HepG2 (cell line): Measurements from ENCODE around the gene RRAD. TPM values are rescaled to one million over a fixed set of nuclear protein-coding genes. Genes with fewer than 3 reads are reported as not detected.

Experiments used
- ATF5 ChIP-seq: sonication (generic); formaldehyde crosslinking; IDR thresholded peaks from 2 replicates; pipeline ENCODE4 v1.4.0; 2020; ENCODE audit warnings: mild to moderate bottlenecking, low read depth, missing genetic modification reagents
- CBX1 ChIP-seq: IDR thresholded peaks from one replicate; pipeline ENCODE4 v1.6.1; 2016; ENCODE audit warnings: antibody characterized with exemption, low read depth
- CENPX ChIP-seq: sonication (generic); formaldehyde crosslinking; IDR thresholded peaks from 2 replicates; pipeline ENCODE4 v1.9.0; 2021; ENCODE audit warnings: mild to moderate bottlenecking, missing genetic modification reagents, moderate library complexity
- E2F2 ChIP-seq: sonication (generic); formaldehyde crosslinking; IDR thresholded peaks from 2 replicates; pipeline ENCODE4 v1.4.0; 2020; ENCODE audit warnings: missing genetic modification reagents, borderline replicate concordance
- GABPB1 ChIP-seq: IDR thresholded peaks from 2 replicates; pipeline ENCODE4 v1.6.1; 2016; ENCODE audit warnings: mild to moderate bottlenecking, missing genetic modification reagents, moderate library complexity, missing compliant biosample characterization
- GLI4 ChIP-seq: sonication (generic); formaldehyde crosslinking; IDR thresholded peaks from 2 replicates; pipeline ENCODE4 v1.5.1; 2020; ENCODE audit warnings: missing genetic modification reagents, mild to moderate bottlenecking, moderate library complexity, borderline replicate concordance
- HNRNPH1 ChIP-seq: fragments of 200-400 bp; formaldehyde crosslinking; optimal IDR thresholded peaks from 2 replicates; pipeline ENCODE3; 2017; ENCODE audit warnings: mild to moderate bottlenecking, low read depth, low read length
- ISX ChIP-seq: sonication (generic); formaldehyde crosslinking; conservative IDR thresholded peaks from 2 replicates; pipeline ENCODE4 v1.5.0; 2020; ENCODE audit warnings: missing genetic modification reagents
- MIXL1 ChIP-seq: IDR thresholded peaks from 2 replicates; pipeline ENCODE4 v1.6.1; 2016
- MLX ChIP-seq: IDR thresholded peaks from 2 replicates; pipeline ENCODE4 v1.6.1; 2016
- SAP130 ChIP-seq: IDR thresholded peaks from 2 replicates; pipeline ENCODE4 v1.6.1; 2016; ENCODE audit warnings: low read depth
- TGIF2 ChIP-seq: IDR thresholded peaks from 2 replicates; pipeline ENCODE4 v1.6.1; 2016; ENCODE audit warnings: control low read depth, missing compliant biosample characterization
- THAP9 ChIP-seq: sonication (generic); formaldehyde crosslinking; IDR thresholded peaks from 2 replicates; pipeline ENCODE4; 2020; ENCODE audit warnings: missing genetic modification reagents, mild to moderate bottlenecking, borderline replicate concordance
- ZNF318 ChIP-seq: sonication (generic); formaldehyde crosslinking; IDR thresholded peaks from 2 replicates; pipeline ENCODE4 v1.4.0; 2020; ENCODE audit warnings: mild to moderate bottlenecking, missing genetic modification reagents
- polyA plus RNA-seq, 8 experiments: library from polyadenylated mRNA; depleted of rRNA in 3 of 8; stranded (reverse) in 7 of 8; unstranded in 1 of 8; fragments of >200 nt; fragmentation: Illumina TruSeq in 4 of 8; extraction: Trizol in 4 of 8; gene quantifications; 2 replicates each; pipeline versions ENCODE4 v1.2.1 to v1.2.3, GENCODE V29; 2011 to 2016; ENCODE audit warnings: low read depth in 4 of 8, missing spikeins in 1 of 8, mixed read lengths in 1 of 8; ENCODE audit not compliant: insufficient read depth in 1 of 8
- total RNA-seq, 5 experiments: library from RNA; depleted of rRNA; stranded (reverse); fragments of >200 nt; fragmentation: Illumina TruSeq; extraction: Trizol; gene quantifications; 2 replicates each; pipeline ENCODE4 v1.2.3, GENCODE V29; 2016; ENCODE audit warnings: low read depth in 1 of 5

The RRAD gene
- total and polyA plus RNA-seq, 2 of the 13 experiments (the other 11 are each of a cell fraction or from before 2014, with no cell fraction given): 0.80 to 1.1 TPM

GRCh38 chr16:66904846-66905632 is 20.3 kb downstream of the RRAD start (continued):
- TF ChIP-seq CBX1 (peak; percentile 13), SAP130 (CRISPR knock-in tag) (peak; percentile 45; the same call in 1 of the 2 replicates), MIXL1 (CRISPR knock-in tag) (no peak), E2F2 (CRISPR knock-in tag) (no peak), GABPB1 (CRISPR knock-in tag) (peak; percentile 17), CENPX (CRISPR knock-in tag) (no peak), THAP9 (CRISPR knock-in tag) (no peak), ZNF318 (CRISPR knock-in tag) (no peak), HNRNPH1 (no peak), TGIF2 (CRISPR knock-in tag) (no peak), ISX (CRISPR knock-in tag) (no peak), ATF5 (CRISPR knock-in tag) (no peak), GLI4 (CRISPR knock-in tag) (no peak), MLX (CRISPR knock-in tag) (peak; percentile 78; the same call in 1 of the 2 replicates)
